ENCODE data around the gene VPS4B. TPM values are rescaled to one million over a fixed set of nuclear protein-coding genes. Genes with fewer than 3 reads are reported as not detected.

Gene VPS4B
- total RNA-seq, 1 donor from 2014 or later = 65.5 TPM

DNA sequence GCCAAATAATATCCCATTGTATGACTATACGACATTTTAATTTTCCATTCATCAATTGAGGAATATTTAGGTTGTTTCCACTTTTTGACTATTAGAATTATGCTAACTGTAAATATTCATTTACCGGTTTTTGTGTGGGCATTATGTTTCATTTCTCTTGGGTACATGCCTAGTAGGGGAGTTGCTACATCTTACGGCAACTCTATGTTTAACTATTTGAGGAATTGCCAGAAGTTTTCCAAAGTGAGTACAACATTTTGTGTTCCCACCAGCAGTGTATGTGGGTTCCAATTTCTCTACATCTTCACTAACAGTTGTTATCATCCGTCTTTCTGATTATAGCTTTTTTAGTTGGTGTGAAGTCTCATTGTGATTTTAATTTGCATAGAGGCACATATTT lies 53.7 kb downstream of the VPS4B start:
- H3K9ac ChIP-seq (ENCODE audit: low read length) = no peak overlapping the region
- H3K4me3 ChIP-seq (ENCODE audit: insufficient read depth, low read depth, low read length) = no peak overlapping the region
- Mint-ChIP-seq H3K36me3 (ENCODE audit: low read depth, unreplicated experiment) (peaks cover 4% of the 10 kb centered on the region), H3K27ac (ENCODE audit: unreplicated experiment) (peak overlapping the region; percentile 87), H3K4me3 (ENCODE audit: unreplicated experiment) (peak overlapping the region; percentile 95), H3K9me3 (ENCODE audit: unreplicated experiment) (no peaks in the 10 kb centered on the region), H3K27me3 (ENCODE audit: low read depth, unreplicated experiment) (no peaks in the 10 kb centered on the region), H3K4me1 (ENCODE audit: low read depth, unreplicated experiment) (peaks cover 8% of the 10 kb centered on the region)
- H3K4me2 ChIP-seq (ENCODE audit: low read length) = no peak overlapping the region
- no peaks in the 10 kb centered on the region for H3K9me3 ChIP-seq (ENCODE audit: insufficient read depth, low read depth, low read length)
- H4K20me1 ChIP-seq (ENCODE audit: insufficient read depth, low read length) = peaks cover 20% of the 10 kb centered on the region
- TF ChIP-seq EZH2 (IDR thresholded peaks at IDR 0.05; ENCODE audit: insufficient read depth, low read length) = no peak
- TF ChIP-seq, protein P1, sequence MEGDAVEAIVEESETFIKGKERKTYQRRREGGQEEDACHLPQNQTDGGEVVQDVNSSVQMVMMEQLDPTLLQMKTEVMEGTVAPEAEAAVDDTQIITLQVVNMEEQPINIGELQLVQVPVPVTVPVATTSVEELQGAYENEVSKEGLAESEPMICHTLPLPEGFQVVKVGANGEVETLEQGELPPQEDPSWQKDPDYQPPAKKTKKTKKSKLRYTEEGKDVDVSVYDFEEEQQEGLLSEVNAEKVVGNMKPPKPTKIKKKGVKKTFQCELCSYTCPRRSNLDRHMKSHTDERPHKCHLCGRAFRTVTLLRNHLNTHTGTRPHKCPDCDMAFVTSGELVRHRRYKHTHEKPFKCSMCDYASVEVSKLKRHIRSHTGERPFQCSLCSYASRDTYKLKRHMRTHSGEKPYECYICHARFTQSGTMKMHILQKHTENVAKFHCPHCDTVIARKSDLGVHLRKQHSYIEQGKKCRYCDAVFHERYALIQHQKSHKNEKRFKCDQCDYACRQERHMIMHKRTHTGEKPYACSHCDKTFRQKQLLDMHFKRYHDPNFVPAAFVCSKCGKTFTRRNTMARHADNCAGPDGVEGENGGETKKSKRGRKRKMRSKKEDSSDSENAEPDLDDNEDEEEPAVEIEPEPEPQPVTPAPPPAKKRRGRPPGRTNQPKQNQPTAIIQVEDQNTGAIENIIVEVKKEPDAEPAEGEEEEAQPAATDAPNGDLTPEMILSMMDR (IDR thresholded peaks at IDR 0.05; ENCODE audit: insufficient read depth, low read depth, low read length) = no peak
- H3K27ac ChIP-seq (ENCODE audit: low read depth, low read length) = no peak overlapping the region
- no peak overlapping the region for H2AFZ ChIP-seq (ENCODE audit: low read depth, low read length)
- peaks cover 34% of the 10 kb centered on the region for H3K79me2 ChIP-seq (ENCODE audit: insufficient read depth, low read length)
- no peaks in the 10 kb centered on the region for H3K36me3 ChIP-seq (ENCODE audit: insufficient read depth, low read length)
- peaks cover 6% of the 10 kb centered on the region for H3K4me1 ChIP-seq (ENCODE audit: insufficient read depth, low read length)
- DNase-seq (ENCODE audit: low read depth) (no peak), FAIRE-seq (no peak)
- no peaks in the 10 kb centered on the region for H3K27me3 ChIP-seq (ENCODE audit: insufficient read depth, low read length)

- H3K4me3 Mint-ChIP-seq (ENCODE audit: unreplicated experiment) = peak within 1 kb of the TSS; percentile 97
- no peaks in the 10 kb centered on the region for H3K36me3 ChIP-seq (ENCODE audit: insufficient read depth, low read length)
- FAIRE-seq (peak; percentile 73), DNase-seq (ENCODE audit: low read depth) (peak; percentile 98)
- H3K9ac ChIP-seq (ENCODE audit: low read length) = peak within 1 kb of the TSS; percentile 96
- H3K27ac ChIP-seq (ENCODE audit: low read depth, low read length) = peak within 1 kb of the TSS; percentile 93
- peaks cover 8% of the 10 kb centered on the region for H3K4me1 Mint-ChIP-seq (ENCODE audit: low read depth, unreplicated experiment)
- peak within 1 kb of the TSS; percentile 90 for H3K4me3 ChIP-seq (ENCODE audit: insufficient read depth, low read depth, low read length)
- peaks cover 24% of the 10 kb centered on the region for H4K20me1 ChIP-seq (ENCODE audit: insufficient read depth, low read length)
- H3K27ac Mint-ChIP-seq (ENCODE audit: unreplicated experiment) = peak within 1 kb of the TSS; percentile 89
- peaks cover 4% of the 10 kb centered on the region for H3K36me3 Mint-ChIP-seq (ENCODE audit: low read depth, unreplicated experiment)
- H3K9me3 Mint-ChIP-seq (ENCODE audit: unreplicated experiment) = no peaks in the 10 kb centered on the region
- no peaks in the 10 kb centered on the region for H3K27me3 Mint-ChIP-seq (ENCODE audit: low read depth, unreplicated experiment)
- H3K9me3 ChIP-seq (ENCODE audit: insufficient read depth, low read depth, low read length) = no peaks in the 10 kb centered on the region
- H3K4me2 ChIP-seq (ENCODE audit: low read length) = peak within 1 kb of the TSS; percentile 96
- TF ChIP-seq, protein P1 (IDR thresholded peaks at IDR 0.05; ENCODE audit: insufficient read depth, low read depth, low read length) = no peak
- TF ChIP-seq EZH2 (IDR thresholded peaks at IDR 0.05; ENCODE audit: insufficient read depth, low read length) = no peak
- H3K4me1 ChIP-seq (ENCODE audit: insufficient read depth, low read length) = peaks cover 6% of the 10 kb centered on the region
- peaks cover 40% of the 10 kb centered on the region for H3K79me2 ChIP-seq (ENCODE audit: insufficient read depth, low read length)
- H3K27me3 ChIP-seq (ENCODE audit: insufficient read depth, low read length) = no peaks in the 10 kb centered on the region
- H2AFZ ChIP-seq (ENCODE audit: low read depth, low read length) = peak within 1 kb of the TSS; percentile 89
Measured at GRCh38 chr18:63367053-63367953, 55.0 kb downstream of the VPS4B start, which contains the start of gene KDSR. Gene KDSR, minus strand, starts transcription at chr18:63367206. Its CDS starts 88 bp downstream, at chr18:63367118.

Measured in astrocyte (in vitro differentiated cells and primary cell).